ENCODE data around the gene IMPG2. TPM values are rescaled to one million over a fixed set of nuclear protein-coding genes. Genes with fewer than 3 reads are reported as not detected.

IMPG2 gene
- total RNA-seq, 2 experiments from 2014 or later, result 0.06 TPM

- ChIA-PET CTCF (no interaction called here), POLR2A (no interaction called here)
Observed at GRCh38 chr3:101278727-101279126, 41.6 kb downstream of the IMPG2 start.

GRCh38 chr3:101273608-101274007 is 46.8 kb downstream of the IMPG2 start:
- CTCF ChIA-PET, result no interaction called here
- POLR2A ChIA-PET, result no interaction called here

DNA sequence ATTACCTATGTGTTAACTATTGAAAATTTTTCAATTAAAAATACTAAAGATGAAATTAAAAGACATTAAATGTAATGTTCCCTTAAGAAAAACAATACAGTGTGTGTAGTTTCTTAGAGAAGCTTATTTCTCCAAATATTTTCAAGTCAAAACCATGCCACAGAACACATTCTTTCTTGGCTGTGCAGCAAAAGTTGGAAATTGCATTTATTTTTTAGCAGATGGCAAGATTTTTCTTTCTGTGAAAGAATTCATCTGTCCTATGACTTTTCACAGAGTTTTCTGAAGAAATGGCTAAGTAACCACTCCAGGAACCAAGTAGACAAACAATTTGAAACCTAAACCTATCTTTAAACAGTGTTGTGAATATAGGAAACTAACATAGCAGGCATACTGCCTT is 47.2 kb downstream of the IMPG2 start:
- POLR2A ChIA-PET, result no interaction called here
- CTCF ChIA-PET, result no interaction called here

GRCh38 chr3:101271728-101272127 is 48.6 kb downstream of the IMPG2 start:
- CTCF ChIA-PET, result no interaction called here
- POLR2A ChIA-PET, result no interaction called here

DNA sequence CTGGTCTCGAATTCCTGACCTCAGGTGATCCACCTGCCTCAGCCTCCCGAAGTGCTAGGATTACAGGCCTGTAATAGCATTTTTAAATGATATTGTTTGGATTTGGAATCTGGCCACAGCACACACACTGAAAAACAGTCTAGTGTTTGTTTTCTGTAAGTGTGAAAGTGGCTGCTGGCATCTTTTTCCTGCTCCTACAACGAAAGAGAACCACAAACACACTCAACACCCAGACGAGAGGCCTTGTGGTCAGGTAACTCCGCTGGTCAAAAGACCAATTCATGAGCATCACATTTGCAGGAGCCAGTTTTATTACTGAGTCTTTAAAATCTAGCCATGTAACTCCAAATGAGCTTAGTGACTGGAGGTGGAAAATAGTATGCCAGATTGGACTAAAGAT is 50.2 kb downstream of the IMPG2 start:
- ChIA-PET POLR2A (no interaction called here), CTCF (no interaction called here)

DNA sequence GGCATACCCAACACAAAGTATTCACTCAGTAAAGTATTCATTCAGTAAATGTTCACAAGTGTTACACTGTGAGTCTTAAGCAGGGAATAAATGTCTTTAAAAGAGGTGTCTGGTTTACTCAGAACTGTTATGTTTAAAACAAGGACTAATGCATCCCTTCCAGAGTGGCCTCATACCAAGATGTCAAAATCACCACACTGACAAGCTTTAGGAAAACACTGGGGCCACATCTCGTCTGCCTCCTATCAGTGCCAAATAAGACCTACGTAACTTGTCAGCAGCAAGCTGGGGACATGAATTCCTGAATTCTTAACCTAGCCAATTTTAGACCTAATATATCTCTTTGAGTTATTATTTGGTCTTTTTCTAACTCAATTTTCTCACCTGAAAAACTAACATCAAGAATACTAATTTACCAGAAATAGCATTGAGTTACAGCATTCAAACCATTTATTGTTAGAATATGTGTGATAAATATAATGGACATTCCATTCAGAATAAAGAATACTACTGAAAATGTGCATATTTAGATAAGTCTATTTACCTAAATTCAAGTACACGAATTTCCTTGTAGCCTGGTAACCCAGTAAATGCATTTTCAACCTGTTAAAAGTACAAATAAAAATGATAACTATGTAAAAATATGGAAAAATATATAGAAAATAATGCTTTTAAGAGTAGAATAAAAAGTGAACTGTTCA is 51.3 kb downstream of the IMPG2 start:
- POLR2A ChIA-PET, result no interaction called here
- CTCF ChIA-PET, result interaction anchor here (0.7 kb wide), 1 partner anchor 321 kb away, joined by 3 read pairs; no protein-coding TSS in a partner anchor

DNA sequence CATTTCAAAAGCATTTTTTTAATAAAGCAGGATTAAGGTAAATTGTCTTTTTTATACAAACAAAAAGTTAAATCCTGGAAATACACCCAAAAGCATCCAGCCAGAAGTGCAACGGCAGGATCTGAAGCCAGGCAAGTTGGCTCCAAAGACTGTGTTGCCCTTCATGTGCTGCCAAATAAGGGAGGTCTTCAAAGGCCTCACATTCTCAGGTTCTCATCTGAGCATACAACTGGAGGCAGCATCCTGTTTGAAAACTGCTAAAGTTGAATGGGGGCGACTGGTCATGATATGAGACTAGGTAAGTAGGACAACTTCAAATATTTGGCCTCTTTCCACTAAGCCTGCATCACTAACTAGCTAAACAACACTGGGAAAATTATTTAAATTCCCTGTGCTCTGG is 52.2 kb downstream of the IMPG2 start:
- CTCF ChIA-PET, result no interaction called here
- POLR2A ChIA-PET, result no interaction called here

- POLR2A ChIA-PET, result no interaction called here
- CTCF ChIA-PET, result no interaction called here
Observed at GRCh38 chr3:101266566-101266965, 53.8 kb downstream of the IMPG2 start.

DNA sequence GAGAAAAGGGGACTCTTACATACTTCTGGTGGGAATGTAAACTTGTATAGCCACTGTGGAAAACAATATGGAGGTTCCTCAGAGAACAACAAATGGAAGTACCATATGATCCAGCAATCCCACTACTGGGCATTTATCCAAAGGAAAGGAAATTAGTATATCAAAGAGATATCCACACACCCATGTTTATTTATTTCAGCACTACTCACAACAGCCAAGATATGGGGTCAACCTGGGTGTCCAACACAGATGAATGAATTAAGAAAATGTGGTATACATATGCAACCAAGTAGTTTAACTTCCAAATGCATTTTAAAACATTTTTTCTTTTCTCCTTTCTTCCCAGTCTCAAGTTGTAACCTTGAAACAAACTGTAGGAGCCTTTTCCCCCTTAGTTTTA is 54.3 kb downstream of the IMPG2 start:
- ChIA-PET CTCF (no interaction called here), POLR2A (no interaction called here)

DNA sequence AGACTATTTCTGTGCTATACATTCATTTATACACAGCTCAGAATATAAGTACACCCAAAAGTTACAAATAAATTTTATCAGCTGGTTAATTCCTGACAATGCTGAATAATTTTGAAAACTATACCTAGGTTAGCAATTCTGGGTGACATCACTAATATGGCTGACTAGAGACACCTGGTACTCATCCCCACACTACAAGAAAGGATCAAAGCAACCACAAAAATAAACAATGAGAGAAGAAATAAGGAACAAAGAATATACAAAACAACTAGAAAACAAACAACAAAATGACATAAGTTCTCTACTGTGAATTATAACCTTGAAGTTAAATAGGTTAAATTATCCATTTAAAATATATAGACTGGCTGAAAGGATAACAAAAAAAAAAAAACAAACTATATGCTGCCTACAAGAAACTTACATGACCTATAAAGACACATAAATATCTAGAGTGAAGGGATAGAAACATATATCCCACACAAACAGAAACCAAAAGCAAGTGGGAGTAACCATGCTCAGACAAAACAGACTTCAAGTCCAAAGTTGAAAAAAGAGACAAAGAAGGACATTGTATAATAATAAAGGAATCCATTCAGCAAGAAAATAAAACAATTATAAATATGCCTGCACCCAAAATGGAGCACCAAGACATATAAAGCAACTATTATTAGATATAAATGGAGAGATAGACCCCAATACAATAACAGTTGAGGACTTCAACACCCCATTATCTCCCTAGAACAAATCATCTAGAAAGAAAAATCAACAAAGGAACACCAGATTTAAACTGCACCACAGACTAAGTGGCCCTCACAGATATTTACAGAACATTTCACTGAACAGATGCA is 57.8 kb downstream of the IMPG2 start:
- ChIA-PET CTCF (no interaction called here), POLR2A (no interaction called here)

DNA sequence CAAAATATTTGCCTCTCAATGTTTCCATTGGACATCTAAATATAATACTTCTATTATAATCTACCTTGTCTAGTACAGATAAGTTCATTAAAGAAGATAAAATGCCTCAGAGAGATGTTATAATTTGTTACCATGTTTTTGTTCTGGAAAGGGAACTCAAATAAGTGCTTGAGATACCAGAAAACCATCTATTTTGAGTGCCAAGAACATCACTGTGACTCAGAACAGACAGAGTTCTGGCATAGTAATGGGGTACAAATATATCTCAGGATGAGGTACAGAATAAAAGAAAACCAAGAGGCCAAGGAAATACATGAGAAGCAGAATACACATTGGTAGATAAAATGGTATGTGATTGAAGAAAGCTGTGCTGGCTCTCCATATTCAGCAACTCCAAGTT is 58.9 kb downstream of the IMPG2 start:
- ChIA-PET CTCF (no interaction called here), POLR2A (no interaction called here)

- POLR2A ChIA-PET, result no interaction called here
- CTCF ChIA-PET, result no interaction called here
Observed at GRCh38 chr3:101259485-101260341, 60.7 kb downstream of the IMPG2 start.

DNA sequence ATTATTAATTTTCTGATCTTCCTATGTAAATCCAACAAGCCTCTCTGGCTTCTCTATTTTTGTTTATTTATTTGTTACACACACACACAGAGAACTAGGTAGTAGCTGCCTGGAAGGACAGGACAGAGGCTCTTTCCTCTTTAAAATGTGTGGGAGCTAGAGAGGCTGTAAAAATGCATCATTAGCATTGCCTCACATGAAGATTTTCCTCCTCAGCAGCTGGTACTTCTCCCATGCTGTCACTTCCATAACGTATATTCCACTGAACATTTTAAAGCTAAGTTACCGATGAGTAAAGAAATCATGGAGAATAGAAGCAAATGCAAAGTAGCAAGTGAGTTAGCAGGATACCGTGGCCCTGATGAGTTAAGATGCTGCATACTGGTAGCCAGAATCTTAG is 63.9 kb downstream of the IMPG2 start:
- ChIA-PET CTCF (no interaction called here), POLR2A (no interaction called here)

DNA sequence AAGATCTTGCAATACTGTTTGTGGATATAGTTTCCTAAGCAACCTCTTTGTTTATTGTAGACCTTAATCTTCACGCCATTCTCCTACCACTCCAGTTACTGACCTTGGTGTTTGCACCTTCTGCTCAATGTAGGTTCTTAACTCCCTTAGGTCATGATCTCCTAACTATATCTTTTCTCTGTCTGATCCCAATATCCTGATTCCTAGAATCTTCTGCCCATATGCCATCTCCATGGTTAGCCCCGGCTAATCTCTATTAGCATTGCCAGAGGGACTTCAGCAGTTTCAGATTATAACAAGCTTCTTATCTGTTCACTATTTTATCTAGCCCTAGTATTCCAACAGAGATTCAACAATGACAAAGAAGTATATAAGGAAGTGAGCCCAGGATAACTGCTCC is 64.9 kb downstream of the IMPG2 start:
- ChIA-PET CTCF (no interaction called here), POLR2A (no interaction called here)

DNA sequence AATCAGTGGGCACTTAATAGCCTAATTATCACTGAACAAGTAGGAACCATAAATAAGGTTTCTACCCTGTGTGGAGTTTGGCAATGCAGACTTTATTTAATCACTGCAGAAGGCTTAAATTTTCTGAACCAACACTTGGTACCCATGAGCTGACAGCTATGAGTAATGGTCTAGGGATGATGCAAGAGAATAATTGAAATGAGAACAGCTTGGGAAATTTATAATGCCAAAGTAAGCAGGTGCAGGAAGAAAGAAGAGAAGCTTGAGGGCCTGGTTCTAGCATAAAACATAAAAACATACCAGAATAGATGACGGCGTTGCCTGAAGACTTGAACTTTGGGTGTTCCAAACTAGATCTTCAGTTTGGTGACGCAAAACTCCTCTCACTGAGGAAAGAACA is 67.0 kb downstream of the IMPG2 start:
- ChIA-PET POLR2A (no interaction called here), CTCF (no interaction called here)

- CTCF ChIA-PET, result no interaction called here
- POLR2A ChIA-PET, result no interaction called here
Observed at GRCh38 chr3:101252945-101253344, 67.4 kb downstream of the IMPG2 start.

DNA sequence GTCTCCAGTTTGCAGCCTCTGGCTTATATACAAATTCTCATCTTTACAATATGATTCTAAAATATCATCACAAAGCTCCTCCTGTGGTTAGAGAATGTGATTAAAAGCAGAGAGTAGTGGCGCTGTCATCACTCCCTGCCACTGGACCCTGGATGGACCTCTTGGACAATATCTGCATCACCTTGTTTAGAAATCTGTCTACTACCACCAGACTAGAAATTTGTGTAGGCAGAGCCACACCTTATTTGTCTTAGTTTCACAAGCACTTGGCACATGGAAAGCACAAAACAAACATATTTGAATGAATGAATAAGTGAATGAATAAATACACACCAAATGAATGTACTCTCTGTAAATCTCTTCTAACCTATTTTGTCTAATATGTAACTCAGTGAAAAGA is 68.1 kb downstream of the IMPG2 start:
- CTCF ChIA-PET, result no interaction called here
- POLR2A ChIA-PET, result no interaction called here

DNA sequence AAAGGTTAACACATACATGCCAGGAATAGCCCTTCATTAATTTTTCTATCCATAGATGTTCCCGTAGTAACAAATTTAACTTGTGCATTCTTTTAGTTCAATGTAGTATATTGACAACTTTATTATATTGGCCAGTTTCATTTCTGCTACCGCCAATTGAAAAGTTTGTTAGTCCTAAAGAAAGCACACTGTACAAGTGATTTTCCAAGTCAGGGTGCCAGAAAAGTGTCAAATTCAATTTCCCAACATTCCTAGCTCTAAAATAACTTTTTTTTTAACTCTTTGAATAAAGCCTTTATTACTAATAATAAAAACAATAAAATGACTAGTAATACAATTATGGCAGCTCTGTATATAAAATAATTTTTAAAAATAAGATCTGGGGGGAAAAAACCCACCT is 68.9 kb downstream of the IMPG2 start:
- POLR2A ChIA-PET, result no interaction called here
- CTCF ChIA-PET, result no interaction called here

GRCh38 chr3:101249522-101249921 is 70.9 kb downstream of the IMPG2 start:
- ChIA-PET CTCF (no interaction called here), POLR2A (no interaction called here)

GRCh38 chr3:101248736-101249135 is 71.6 kb downstream of the IMPG2 start:
- CTCF ChIA-PET, result no interaction called here
- POLR2A ChIA-PET, result no interaction called here

DNA sequence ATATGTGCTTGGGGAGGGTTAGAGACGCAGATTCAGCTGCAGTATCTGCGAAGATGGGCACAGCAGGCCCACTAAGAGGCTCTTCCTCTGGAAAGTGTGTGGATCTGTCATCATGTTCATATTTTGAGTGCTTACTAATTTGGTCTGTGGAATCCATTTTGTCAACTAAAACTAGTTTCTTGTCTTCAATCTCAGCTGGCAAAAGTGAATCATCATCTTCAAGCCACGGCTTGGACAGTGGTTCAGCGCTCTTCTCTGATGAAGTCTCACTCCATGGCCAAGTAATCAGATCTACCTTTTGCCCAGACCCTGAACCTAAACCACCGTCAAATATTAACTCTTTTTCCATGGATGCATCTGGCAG is 76.2 kb downstream of the IMPG2 start:
- POLR2A ChIA-PET, result no interaction called here
- CTCF ChIA-PET, result no interaction called here
